Liver (tissue), 9 donors: ENCODE data around the gene NADK. TPM values are rescaled to one million over a fixed set of nuclear protein-coding genes. Genes with fewer than 3 reads are reported as not detected.

Experiments used
- DNase-seq: peaks from one replicate; pipeline ENCODE4 v3.0.0-alpha.2; 2017; ENCODE audit warnings: low spot score
- H3K27ac ChIP-seq, 2 donors: one replicate each; pipeline ENCODE4 v1.7.0; 2013; ENCODE audit warnings: inconsistent platforms in 2 of 2, low read length in 2 of 2, control low read depth in 1 of 2, low read depth in 1 of 2, mild to moderate bottlenecking in 1 of 2
- H3K27me3 ChIP-seq, 4 donors: one replicate each; pipeline versions ENCODE4 v1.6.1 to v1.7.0; 2013; ENCODE audit warnings: low read length in 3 of 4, inconsistent platforms in 1 of 4, mild to moderate bottlenecking in 1 of 4, moderate library complexity in 1 of 4; ENCODE audit not compliant: control insufficient read depth in 4 of 4, insufficient read depth in 4 of 4
- H3K36me3 ChIP-seq, 4 donors: one replicate each; pipeline versions ENCODE4 v1.6.1 to v1.7.0; 2013; ENCODE audit warnings: low read length in 3 of 4, mild to moderate bottlenecking in 3 of 4, low read depth in 1 of 4, moderate library complexity in 1 of 4; ENCODE audit not compliant: control insufficient read depth in 4 of 4, insufficient read depth in 3 of 4
- H3K4me1 ChIP-seq, 4 donors: one replicate each; pipeline versions ENCODE4 v1.6.1 to v1.7.0; 2013; ENCODE audit warnings: low read length in 3 of 4, mild to moderate bottlenecking in 3 of 4, moderate library complexity in 1 of 4; ENCODE audit not compliant: control insufficient read depth in 4 of 4, insufficient read depth in 4 of 4
- H3K4me3 ChIP-seq, 3 donors: one replicate each; pipeline versions ENCODE4 v1.6.1 to v1.7.0; 2013; ENCODE audit warnings: low read length in 3 of 3, control low read depth in 1 of 3, low read depth in 1 of 3, mild to moderate bottlenecking in 1 of 3
- H3K9ac ChIP-seq, 2 donors: one replicate each; pipeline ENCODE4 v1.7.0; 2013; ENCODE audit warnings: low read length in 2 of 2, mild to moderate bottlenecking in 2 of 2, moderate library complexity in 2 of 2, control low read depth in 1 of 2, low read depth in 1 of 2
- H3K9me3 ChIP-seq, 4 donors: one replicate each; pipeline versions ENCODE4 v1.6.1 to v1.7.0; 2013; ENCODE audit warnings: low read length in 3 of 4; ENCODE audit not compliant: control insufficient read depth in 4 of 4
- FOXA2 ChIP-seq: IDR thresholded peaks from 2 replicates; pipeline ENCODE4 v1.6.1; 2016; ENCODE audit warnings: antibody characterized with exemption
- HNF4G ChIP-seq: IDR thresholded peaks from 2 replicates; pipeline ENCODE4 v1.6.1; 2016; ENCODE audit warnings: antibody characterized with exemption
- JUND ChIP-seq, 2 donors: IDR thresholded peaks; 2 replicates each; pipeline ENCODE4 v1.6.1; 2016; ENCODE audit warnings: antibody characterized with exemption in 2 of 2
- RXRA ChIP-seq, 2 donors: IDR thresholded peaks; 2 replicates each; pipeline ENCODE4 v1.6.1; 2017 to 2018; ENCODE audit warnings: antibody characterized with exemption in 2 of 2, mild to moderate bottlenecking in 1 of 2
- SP1 ChIP-seq: IDR thresholded peaks from 2 replicates; pipeline ENCODE4 v1.6.1; 2018; ENCODE audit warnings: antibody characterized with exemption, mild to moderate bottlenecking
- TAF1 ChIP-seq: conservative IDR thresholded peaks from 2 replicates; pipeline ENCODE4 v1.6.1; 2016; ENCODE audit warnings: antibody characterized with exemption, mild to moderate bottlenecking
- WGBS: extraction: QIAGEN DNeasy Blood & Tissue Kit; methylation state at CpG from one replicate; pipeline ENCODE4 v1.1.7; 2013; 5-methylcytosine and 5-hydroxymethylcytosine counted together
- polyA plus RNA-seq, 2 donors: library from polyadenylated mRNA; stranded (reverse) in 1 of 2; unstranded in 1 of 2; fragments of 200-250 nt in 1 of 2; fragments of >200 nt in 1 of 2; fragmentation: Nextera tagmentation in 1 of 2; extraction: Ambion mirVana in 1 of 2; gene quantifications; one replicate each; pipeline versions ENCODE4 v1.2.1 to v1.2.3, GENCODE V29; 2013 to 2015
- total RNA-seq, 2 donors: library from RNA; depleted of rRNA; stranded (reverse); fragments of >200 nt; gene quantifications; one replicate each; pipeline ENCODE4 v1.2.3, GENCODE V29; 2014
- TF ChIP-seq, protein P1 (sequence below): IDR thresholded peaks from 2 replicates; pipeline ENCODE4 v1.6.1; 2016; ENCODE audit warnings: antibody characterized with exemption
- TF ChIP-seq, protein P2 (sequence below): IDR thresholded peaks from 2 replicates; pipeline ENCODE4 v1.6.1; 2016; ENCODE audit warnings: antibody characterized with exemption
- TF ChIP-seq, protein P3 (sequence below): fragments of 150-350 bp; IDR thresholded peaks from 2 replicates; pipeline ENCODE4 v1.5.1; 2017; ENCODE audit warnings: improper control_type of control experiment, low read depth, low read length; ENCODE audit not compliant: missing input control
- TF ChIP-seq, protein P4 (sequence below): IDR thresholded peaks from 2 replicates; pipeline ENCODE4 v1.6.1; 2016; ENCODE audit warnings: antibody characterized with exemption, mild to moderate bottlenecking
- donor health status: healthy.
- donor health status: healthy.
- donor health status: healthy.
- donor health status: healthy.
- donor health status: healthy.

The NADK gene
- total and polyA plus RNA-seq, 4 donors, result 39.2 to 105 (median 83.6) TPM

DNA sequence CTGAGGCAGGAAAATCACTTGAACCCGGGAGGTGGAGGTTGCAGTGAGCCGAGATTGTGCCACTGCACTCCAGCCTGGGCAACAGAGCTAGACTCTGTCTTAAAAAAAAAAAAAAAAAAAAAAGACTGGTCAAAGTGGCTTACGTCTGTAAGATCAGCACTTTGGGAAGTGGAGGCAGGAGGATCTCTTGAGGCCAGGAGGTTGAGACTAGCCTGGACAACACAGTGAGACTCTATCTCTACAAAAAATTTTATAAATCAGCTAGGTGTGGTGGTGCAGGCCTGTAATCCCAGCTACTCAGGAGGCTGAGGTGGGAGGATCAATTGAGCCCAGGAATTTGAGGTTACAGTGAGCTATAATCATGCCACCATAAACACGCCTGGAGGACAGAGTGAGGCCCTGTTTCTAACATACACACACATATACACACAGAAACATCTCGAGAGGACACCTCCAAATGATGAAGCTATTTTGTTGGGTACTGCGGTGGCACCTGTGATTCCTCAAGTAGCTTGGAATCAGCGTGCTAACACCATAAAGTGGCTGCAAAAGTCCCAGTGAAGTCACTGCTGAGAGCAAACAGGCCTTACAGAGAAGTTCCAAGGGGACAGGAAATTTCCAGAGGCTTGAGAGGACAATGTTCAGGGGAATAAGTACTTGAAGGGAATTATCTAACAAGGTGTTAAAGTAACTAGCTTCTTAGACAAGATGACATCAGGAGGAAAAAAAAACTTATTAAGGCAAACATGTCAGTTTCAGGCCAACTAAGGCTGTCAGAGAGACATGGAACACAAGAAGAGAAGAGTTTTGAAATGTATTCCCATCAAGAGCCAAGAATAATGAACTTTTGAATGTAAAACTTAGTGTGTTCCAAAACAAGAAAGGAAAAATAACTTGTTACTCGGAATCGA lies 1.3 kb downstream of the NADK start:
- Histone ChIP-seq H3K27me3 (no peaks in the 10 kb centered on the region), H3K36me3 (peaks cover 0 to 6% (median 1%) of the 10 kb centered on the region in 4 donors), H3K4me1 (peaks cover 11 to 49% (median 24%) of the 10 kb centered on the region in 4 donors), H3K27ac (peak overlapping the region; percentile 90 to 97), H3K9me3 (no peaks in the 10 kb centered on the region), H3K9ac (peak overlapping the region; percentile 46 to 96), H3K4me3 (peak overlapping the region; percentile 71 to 87 (median 82))
- 60% methylated on average over 9 of the region's 9 CpGs for WGBS
- TF ChIP-seq, protein P1, sequence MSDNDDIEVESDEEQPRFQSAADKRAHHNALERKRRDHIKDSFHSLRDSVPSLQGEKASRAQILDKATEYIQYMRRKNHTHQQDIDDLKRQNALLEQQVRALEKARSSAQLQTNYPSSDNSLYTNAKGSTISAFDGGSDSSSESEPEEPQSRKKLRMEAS, result no peak
- TF ChIP-seq, protein P2, sequence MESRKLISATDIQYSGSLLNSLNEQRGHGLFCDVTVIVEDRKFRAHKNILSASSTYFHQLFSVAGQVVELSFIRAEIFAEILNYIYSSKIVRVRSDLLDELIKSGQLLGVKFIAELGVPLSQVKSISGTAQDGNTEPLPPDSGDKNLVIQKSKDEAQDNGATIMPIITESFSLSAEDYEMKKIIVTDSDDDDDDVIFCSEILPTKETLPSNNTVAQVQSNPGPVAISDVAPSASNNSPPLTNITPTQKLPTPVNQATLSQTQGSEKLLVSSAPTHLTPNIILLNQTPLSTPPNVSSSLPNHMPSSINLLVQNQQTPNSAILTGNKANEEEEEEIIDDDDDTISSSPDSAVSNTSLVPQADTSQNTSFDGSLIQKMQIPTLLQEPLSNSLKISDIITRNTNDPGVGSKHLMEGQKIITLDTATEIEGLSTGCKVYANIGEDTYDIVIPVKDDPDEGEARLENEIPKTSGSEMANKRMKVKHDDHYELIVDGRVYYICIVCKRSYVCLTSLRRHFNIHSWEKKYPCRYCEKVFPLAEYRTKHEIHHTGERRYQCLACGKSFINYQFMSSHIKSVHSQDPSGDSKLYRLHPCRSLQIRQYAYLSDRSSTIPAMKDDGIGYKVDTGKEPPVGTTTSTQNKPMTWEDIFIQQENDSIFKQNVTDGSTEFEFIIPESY, result no peak
- TF ChIP-seq TAF1 (no peak), RXRA (IDR thresholded peaks at IDR 0.05) (no peak), FOXA2 (no peak), HNF4G (no peak), SP1 (no peak)
- TF ChIP-seq, protein P3, sequence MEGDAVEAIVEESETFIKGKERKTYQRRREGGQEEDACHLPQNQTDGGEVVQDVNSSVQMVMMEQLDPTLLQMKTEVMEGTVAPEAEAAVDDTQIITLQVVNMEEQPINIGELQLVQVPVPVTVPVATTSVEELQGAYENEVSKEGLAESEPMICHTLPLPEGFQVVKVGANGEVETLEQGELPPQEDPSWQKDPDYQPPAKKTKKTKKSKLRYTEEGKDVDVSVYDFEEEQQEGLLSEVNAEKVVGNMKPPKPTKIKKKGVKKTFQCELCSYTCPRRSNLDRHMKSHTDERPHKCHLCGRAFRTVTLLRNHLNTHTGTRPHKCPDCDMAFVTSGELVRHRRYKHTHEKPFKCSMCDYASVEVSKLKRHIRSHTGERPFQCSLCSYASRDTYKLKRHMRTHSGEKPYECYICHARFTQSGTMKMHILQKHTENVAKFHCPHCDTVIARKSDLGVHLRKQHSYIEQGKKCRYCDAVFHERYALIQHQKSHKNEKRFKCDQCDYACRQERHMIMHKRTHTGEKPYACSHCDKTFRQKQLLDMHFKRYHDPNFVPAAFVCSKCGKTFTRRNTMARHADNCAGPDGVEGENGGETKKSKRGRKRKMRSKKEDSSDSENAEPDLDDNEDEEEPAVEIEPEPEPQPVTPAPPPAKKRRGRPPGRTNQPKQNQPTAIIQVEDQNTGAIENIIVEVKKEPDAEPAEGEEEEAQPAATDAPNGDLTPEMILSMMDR, result no peak
- no peak for DNase-seq

DNA sequence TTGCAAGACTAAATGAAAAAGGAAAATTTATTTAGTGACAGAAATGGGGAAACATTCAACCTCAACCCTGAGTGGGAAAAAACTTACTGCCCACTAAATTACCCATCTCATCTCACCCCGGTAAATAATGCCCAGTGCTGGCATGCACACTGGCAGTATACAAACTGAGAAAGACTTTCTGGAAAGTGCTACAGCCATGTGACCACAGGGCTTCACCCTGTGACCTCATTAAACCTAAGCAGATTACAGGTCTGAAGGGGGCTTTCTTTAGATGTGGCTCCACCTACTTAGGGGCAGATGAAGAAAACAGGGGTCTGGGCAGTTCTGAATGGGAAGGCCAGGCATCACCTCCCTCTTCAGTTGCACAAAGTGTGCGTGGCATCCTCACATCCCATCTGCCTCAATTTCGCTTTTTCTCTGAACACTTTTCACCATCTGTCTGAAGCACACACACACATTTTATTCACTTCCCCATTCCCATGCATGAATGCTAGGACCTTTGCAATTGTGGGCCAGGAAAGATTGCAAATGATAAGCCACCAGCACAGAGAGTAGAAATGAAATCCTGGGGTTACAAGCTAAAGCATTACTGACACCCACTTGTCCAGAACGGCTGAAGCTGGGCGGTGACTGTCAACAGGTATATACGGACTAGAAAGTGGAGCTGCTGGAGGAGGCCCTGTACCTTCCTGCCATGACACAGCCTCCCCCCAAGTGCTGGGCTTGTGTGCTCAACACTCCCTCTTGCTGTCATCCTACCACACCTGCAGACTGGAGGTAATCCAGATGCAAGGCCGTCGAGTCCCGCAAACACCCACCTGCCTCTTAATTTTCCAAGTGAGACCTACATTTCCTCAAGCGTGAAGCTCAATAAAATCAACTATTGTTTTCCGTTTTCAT lies 2.7 kb downstream of the NADK start:
- peak overlapping the region in 1 of 2 donors; percentile 40 for H3K9ac ChIP-seq
- peaks cover 0 to 3% (median 1%) of the 10 kb centered on the region in 4 donors for H3K9me3 ChIP-seq
- peaks cover 2 to 11% (median 6%) of the 10 kb centered on the region in 4 donors for H3K36me3 ChIP-seq
- H3K27me3 ChIP-seq, result no peaks in the 10 kb centered on the region
- peaks cover 10 to 39% (median 24%) of the 10 kb centered on the region in 4 donors for H3K4me1 ChIP-seq
- H3K27ac ChIP-seq, result peak overlapping the region; percentile 71 to 81
- no peak for DNase-seq
- TF ChIP-seq JUND (IDR thresholded peaks at IDR 0.05), result no peak
- TF ChIP-seq, protein P4, sequence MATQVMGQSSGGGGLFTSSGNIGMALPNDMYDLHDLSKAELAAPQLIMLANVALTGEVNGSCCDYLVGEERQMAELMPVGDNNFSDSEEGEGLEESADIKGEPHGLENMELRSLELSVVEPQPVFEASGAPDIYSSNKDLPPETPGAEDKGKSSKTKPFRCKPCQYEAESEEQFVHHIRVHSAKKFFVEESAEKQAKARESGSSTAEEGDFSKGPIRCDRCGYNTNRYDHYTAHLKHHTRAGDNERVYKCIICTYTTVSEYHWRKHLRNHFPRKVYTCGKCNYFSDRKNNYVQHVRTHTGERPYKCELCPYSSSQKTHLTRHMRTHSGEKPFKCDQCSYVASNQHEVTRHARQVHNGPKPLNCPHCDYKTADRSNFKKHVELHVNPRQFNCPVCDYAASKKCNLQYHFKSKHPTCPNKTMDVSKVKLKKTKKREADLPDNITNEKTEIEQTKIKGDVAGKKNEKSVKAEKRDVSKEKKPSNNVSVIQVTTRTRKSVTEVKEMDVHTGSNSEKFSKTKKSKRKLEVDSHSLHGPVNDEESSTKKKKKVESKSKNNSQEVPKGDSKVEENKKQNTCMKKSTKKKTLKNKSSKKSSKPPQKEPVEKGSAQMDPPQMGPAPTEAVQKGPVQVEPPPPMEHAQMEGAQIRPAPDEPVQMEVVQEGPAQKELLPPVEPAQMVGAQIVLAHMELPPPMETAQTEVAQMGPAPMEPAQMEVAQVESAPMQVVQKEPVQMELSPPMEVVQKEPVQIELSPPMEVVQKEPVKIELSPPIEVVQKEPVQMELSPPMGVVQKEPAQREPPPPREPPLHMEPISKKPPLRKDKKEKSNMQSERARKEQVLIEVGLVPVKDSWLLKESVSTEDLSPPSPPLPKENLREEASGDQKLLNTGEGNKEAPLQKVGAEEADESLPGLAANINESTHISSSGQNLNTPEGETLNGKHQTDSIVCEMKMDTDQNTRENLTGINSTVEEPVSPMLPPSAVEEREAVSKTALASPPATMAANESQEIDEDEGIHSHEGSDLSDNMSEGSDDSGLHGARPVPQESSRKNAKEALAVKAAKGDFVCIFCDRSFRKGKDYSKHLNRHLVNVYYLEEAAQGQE, result peak; percentile 35
- peak in 1 of 2 donors; percentile 23 for TF ChIP-seq RXRA (IDR thresholded peaks at IDR 0.05)
- TF ChIP-seq, protein P3, result no peak
- TF ChIP-seq, protein P1, result peak; percentile 57
- peak overlapping the region in 1 of 3 donors; percentile 11 for H3K4me3 ChIP-seq
- 66% methylated on average over 11 of the region's 11 CpGs for WGBS
